Measurements from ENCODE around the gene CBX2.

GRCh38 chr17:79742589-79742918 lies 35.4 kb upstream of the CBX2 start:
- TF ChIP-seq EZH2 (IDR thresholded peaks at IDR 0.05) (no peak), FOXP2 (optimal IDR thresholded peaks at IDR 0.05; ENCODE audit: control extremely low read depth, extremely low read length, insufficient read depth) (no peak), POLR2AphosphoS5 (IDR thresholded peaks at IDR 0.05; ENCODE audit: borderline replicate concordance, low read depth, low read length) (no peak)
